Lower leg skin (tissue), 3 donors: ENCODE data around the gene FAM174C.

Source experiments
- CTCF ChIP-seq, 3 donors: fragments of 450-650 bp; IDR thresholded peaks; one replicate each; pipeline ENCODE4 v1.5.1; 2016; ENCODE audit warnings: antibody characterized with exemption in 3 of 3, mild to moderate bottlenecking in 3 of 3, moderate library complexity in 2 of 3
- POLR2A ChIP-seq, 2 donors: fragments of 450-650 bp; IDR thresholded peaks; one replicate each; pipeline ENCODE4 v1.6.1; 2016 to 2017; ENCODE audit warnings: antibody characterized with exemption in 2 of 2, mild to moderate bottlenecking in 1 of 2, moderate library complexity in 1 of 2

- TF ChIP-seq CTCF (IDR thresholded peaks at IDR 0.05) = no peak
- TF ChIP-seq POLR2A (IDR thresholded peaks at IDR 0.05) = no peak
These were observed 22.9 kb downstream of the FAM174C start for GRCh38 chr19:1298235-1298634.
